Measurements from ENCODE around the gene RPS6KA1.

DNA sequence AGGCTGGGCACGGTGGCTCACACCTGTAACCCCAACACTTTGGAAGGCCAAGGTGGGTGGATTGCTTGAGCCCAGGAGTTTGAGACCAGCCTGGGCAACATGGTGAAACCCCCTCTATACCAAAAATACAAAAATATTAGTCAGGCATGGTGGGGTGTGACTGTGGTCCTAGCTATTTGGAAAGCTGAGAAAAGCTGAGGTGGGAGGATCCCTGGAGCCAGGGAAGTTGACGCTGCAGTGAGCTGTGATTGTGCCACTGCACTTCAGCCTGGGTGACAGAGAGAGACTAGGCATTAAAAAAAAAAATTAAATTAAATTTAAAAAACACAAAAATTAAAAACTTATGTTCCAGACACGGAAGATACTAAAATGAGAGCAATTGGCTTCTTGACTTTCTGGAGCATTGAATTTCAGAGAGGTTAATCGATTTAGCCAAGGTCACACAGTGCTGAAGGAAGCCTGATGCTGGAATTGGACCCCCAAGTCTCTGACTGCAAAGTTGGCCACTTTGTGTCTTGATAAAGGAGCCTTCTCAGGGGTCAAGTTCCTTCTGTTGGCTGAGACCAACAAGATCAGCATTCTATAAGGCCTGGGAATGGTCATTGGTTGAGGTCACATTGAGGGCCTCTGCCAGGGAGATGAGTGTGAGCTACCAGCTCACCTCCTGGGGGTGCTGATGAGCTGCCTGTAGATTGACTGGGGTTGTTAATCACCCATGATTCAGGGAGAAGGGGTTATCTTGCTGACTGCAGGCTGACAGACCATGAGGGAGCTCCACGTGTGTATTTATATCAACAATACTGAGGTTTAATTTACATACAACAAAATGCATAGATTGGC is 54.3 kb downstream of the RPS6KA1 start:
- TF ChIP-seq EZH2 (IDR thresholded peaks at IDR 0.05; ENCODE audit: insufficient read depth, poor library complexity, severe bottlenecking) (no peak), EZH2phosphoT487 (IDR thresholded peaks at IDR 0.05; ENCODE audit: insufficient read depth, low read depth) (no peak)

Data from GM23248 (cell line).